ENCODE results near the gene ARL13A.

DNA sequence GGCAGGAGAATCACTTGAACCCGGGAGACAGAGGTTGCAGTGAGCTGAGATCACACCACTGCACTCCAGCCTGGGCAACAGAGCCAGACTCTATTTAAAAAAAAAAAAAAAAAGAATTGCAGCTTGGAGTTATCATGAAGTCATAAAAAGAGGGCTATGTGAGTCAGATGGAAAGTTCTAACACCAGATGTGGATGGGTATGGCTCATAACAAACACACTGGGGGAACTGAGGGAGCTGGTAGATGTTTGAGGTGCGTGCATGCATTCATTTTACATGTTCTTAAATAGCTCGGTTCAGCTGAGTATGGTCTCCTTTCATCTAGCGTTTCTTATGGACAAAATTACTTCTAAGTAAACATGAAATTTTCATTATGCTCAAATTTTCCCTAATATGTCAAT, 70.7 kb downstream of the ARL13A start:
- TF ChIP-seq EZH2phosphoT487 (IDR thresholded peaks at IDR 0.05; ENCODE audit: borderline replicate concordance) (no peak), CTCF (IDR thresholded peaks at IDR 0.05 in 2 of 3, conservative IDR thresholded peaks at IDR 0.05 in 1 of 3; ENCODE audit: borderline replicate concordance in 1 of 3, insufficient read depth in 1 of 3, low read depth in 2 of 3, low read length in 2 of 3) (no peak), ZFX (IDR thresholded peaks at IDR 0.05) (no peak), ELF1 (IDR thresholded peaks at IDR 0.05; ENCODE audit: borderline replicate concordance, low read depth) (no peak), SP1 (IDR thresholded peaks at IDR 0.05; ENCODE audit: low read depth) (no peak), REST (IDR thresholded peaks at IDR 0.05; ENCODE audit: low read depth) (no peak)
